TTC549 (cell line): Measurements from ENCODE around the gene HTR6.
"Not testable (repeated sequence)": the region's sequence is repeated elsewhere in the genome, so short reads cannot be mapped to it uniquely, and the experiment has no call there.

ENCODE experiments used
- FAIRE-seq: peaks from 2 replicates; lab custom pipeline; 2012; peaks lifted over from hg19 to GRCh38; lab: Jason Lieb, UNC

Gene HTR6

GRCh38 chr1:19639228-19639627 is 25.4 kb upstream of the HTR6 start:
- FAIRE-seq, result not testable (repeated sequence)

- FAIRE-seq, result no peak
These were observed 24.7 kb upstream of the HTR6 start for GRCh38 chr1:19639999-19640362.

GRCh38 chr1:19640363-19641316 is 24.0 kb upstream of the HTR6 start:
- FAIRE-seq, result no peak

GRCh38 chr1:19643121-19643520 is 21.6 kb upstream of the HTR6 start:
- no peak for FAIRE-seq

- no peak for FAIRE-seq
These were observed 20.9 kb upstream of the HTR6 start, which contains the start of gene NBL1 for GRCh38 chr1:19643602-19644394. Gene NBL1 (plus strand): TSS chr1:19644311. CDS start chr1:19655031, 10,720 bp downstream.

DNA sequence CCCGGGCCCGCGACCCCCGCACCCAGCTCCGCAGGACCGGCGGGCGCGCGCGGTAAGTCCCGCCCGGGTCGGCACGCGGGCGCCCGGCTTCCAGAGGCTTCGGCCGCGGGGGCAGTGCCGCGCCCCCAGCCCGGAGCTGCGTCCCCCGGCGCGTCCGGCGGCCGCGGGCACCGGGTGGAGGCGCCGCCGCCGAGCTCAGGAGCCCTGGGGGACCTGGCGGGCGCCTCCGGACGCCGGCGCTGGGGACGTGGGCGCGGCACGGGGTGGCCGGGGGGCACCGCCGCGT is 20.3 kb upstream of the HTR6 start:
- FAIRE-seq, result no peak

- FAIRE-seq, result no peak
These were observed 19.8 kb upstream of the HTR6 start for GRCh38 chr1:19644681-19645410.

DNA sequence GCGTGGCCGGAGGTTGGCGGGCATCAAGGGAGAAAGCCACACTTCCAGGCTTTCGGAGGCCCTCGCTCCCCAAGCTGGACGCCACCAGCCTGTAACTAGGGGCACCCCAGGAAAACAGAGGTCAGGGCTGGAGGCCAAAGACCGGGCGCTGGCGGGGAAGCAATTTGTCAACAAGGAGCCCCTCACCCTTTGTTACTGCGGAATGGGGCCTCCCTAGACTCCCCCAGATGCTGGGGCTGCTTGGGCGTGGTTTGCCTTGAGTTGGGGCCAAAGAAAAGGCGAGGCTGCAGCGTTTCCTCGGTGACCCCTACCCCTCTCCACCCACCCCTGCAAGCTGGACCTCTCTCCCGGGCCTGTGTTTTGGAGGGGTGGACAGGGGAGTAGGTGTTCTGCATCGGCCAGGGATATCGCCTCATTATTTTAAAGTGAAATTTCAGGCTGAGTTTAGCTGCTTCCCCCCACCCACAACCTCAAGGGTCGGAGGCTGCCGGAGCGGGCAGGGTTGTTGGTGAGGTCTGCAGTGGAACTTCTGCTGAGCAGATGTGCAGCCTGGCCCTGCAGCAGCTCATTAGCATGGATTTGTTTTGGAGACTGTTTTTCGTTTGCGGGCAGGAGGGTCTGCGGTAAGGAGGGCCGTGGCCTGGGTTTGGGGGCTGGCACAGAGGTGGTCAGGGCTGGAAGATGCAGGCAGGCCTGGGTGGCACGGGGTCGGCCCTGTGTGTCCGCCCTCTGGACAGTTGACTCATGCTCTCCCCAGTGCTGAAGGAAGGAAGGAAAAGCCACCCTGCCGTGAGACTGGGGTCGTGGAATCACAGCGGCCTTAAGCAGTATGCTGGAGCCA is 19.0 kb upstream of the HTR6 start:
- FAIRE-seq, result no peak

- no peak for FAIRE-seq
These were observed 18.0 kb upstream of the HTR6 start for GRCh38 chr1:19646377-19647319.

DNA sequence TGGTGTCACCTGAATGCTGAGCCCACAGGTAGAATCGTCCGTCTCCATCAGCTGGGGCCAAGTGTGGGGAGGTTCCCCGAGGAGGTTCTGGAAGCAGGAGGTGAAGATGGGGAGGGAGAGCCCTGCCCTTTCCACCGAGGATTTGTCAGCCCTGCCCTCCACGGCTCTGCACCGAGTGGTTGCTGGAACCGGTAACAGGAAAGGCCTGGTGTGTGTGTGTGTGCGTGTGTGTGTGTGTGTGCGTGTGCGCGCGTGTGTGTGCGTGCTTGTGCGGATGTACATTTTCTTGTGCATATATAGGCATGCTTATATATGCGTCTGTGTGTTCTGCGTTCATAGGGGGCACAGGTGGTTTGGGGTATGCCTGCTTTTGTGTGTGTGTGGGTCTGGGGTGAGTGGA is 17.0 kb upstream of the HTR6 start:
- FAIRE-seq, result no peak

- no peak for FAIRE-seq
These were observed 16.4 kb upstream of the HTR6 start for GRCh38 chr1:19648239-19648638.

DNA sequence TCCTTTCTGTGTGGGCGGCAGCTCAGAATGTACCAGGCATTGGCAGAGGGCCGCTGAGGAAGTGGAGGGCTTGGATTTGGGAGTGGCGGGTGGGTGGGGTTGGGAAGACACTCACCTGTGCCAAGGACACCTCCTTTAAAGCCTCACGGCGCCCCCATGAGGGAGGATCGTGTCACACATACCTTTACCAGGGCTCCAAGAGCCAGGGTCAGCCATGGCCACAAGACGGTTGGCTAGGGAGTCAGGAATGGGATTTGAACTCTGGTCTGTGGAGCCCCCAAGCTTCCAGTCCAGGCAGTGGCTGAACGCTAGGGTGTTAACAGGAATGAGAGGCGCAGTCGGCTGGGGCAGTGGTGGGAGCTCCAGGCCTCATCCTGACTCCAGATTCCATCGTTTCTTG is 16.0 kb upstream of the HTR6 start:
- no peak for FAIRE-seq

GRCh38 chr1:19650416-19651140 is 14.1 kb upstream of the HTR6 start:
- FAIRE-seq, result no peak

- FAIRE-seq, result no peak
These were observed 13.4 kb upstream of the HTR6 start for GRCh38 chr1:19651141-19651737.

DNA sequence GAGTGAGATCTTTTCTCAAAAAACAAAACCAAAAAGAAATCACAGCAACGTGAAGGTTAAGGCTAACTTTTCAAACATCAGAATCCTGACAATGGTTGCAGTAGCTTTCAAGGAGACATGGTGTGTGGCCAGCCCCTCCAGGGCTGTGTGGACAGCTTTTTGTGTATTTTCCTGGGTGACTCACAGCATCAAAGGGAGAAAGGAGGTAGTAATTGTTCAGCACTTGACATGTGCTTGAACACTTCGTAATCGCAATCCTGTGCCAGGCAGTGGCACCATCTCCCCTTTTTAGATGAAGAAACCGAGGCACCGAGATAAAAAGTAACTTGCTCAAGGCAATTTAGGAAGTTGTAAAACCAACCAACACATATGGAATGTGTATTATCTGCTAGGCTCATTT is 10.3 kb upstream of the HTR6 start:
- no peak for FAIRE-seq

GRCh38 chr1:19654886-19655717 is 9.6 kb upstream of the HTR6 start:
- FAIRE-seq, result no peak

- no peak for FAIRE-seq
These were observed 9.0 kb upstream of the HTR6 start for GRCh38 chr1:19655718-19656080.

GRCh38 chr1:19656134-19656779 is 8.4 kb upstream of the HTR6 start:
- FAIRE-seq, result no peak
